ENCODE measurements around the gene NFIA.

The NFIA gene

DNA sequence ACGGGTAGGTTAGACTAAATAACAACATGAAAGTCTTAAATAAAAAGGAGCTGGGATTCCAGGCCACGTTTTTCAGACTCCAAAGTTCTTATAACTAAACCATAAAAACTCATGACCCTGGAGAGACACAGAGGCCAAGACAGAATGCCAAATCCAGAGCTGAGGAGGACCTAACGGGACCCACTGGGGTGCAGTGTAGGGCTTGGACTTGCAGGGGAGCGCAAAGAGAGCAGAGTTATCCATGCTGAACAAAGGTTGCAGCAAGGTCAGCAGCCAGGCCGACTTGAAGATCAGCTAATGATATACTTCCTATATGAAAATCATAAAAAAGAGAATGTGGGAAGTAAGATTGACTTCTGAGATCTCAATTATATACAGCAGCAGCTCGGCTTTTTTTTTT is 405.4 kb downstream of the NFIA start:
- in situ Hi-C loops (cut with HindIII; ENCODE audit: low pct_ligation_motif_present, low sequenced_read_pairs) = no loop called here
- Histone ChIP-seq H3K4me3 (ENCODE audit: low read depth, low read length) (no peak overlapping the region), H3K27me3 (replicated peaks) (no peaks in the 10 kb centered on the region), H3K36me3 (replicated peaks) (no peaks in the 10 kb centered on the region), H3K27ac (no peak overlapping the region)
- TF ChIP-seq, protein P1, sequence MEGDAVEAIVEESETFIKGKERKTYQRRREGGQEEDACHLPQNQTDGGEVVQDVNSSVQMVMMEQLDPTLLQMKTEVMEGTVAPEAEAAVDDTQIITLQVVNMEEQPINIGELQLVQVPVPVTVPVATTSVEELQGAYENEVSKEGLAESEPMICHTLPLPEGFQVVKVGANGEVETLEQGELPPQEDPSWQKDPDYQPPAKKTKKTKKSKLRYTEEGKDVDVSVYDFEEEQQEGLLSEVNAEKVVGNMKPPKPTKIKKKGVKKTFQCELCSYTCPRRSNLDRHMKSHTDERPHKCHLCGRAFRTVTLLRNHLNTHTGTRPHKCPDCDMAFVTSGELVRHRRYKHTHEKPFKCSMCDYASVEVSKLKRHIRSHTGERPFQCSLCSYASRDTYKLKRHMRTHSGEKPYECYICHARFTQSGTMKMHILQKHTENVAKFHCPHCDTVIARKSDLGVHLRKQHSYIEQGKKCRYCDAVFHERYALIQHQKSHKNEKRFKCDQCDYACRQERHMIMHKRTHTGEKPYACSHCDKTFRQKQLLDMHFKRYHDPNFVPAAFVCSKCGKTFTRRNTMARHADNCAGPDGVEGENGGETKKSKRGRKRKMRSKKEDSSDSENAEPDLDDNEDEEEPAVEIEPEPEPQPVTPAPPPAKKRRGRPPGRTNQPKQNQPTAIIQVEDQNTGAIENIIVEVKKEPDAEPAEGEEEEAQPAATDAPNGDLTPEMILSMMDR (IDR thresholded peaks at IDR 0.05; ENCODE audit: low read depth, low read length, missing control alignments) = no peak
- DNase-seq = no peak

DNA sequence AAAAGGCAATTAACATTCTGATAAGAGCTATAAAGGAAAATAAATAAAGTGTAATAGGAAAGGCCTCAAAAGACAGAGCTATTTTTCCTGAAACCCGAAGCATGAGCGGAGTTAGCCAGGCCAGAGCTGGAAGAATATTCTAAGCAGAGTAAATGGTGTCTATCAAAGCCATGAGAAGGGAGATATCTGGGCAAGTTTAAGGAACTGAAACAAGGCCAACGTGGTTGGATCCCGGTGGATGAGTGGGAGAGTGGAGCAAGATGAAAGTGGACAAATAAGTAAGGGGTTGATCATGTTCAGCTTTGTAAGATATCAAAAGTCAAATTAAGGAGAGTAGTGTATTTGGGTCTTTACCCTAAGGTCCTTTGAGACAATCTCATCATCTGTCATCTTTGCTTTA is 408.6 kb downstream of the NFIA start:
- Histone ChIP-seq H3K27me3 (replicated peaks) (no peaks in the 10 kb centered on the region), H3K27ac (no peak overlapping the region), H3K36me3 (replicated peaks) (no peaks in the 10 kb centered on the region), H3K4me3 (ENCODE audit: low read depth, low read length) (no peak overlapping the region)
- in situ Hi-C loops (cut with HindIII; ENCODE audit: low pct_ligation_motif_present, low sequenced_read_pairs) = no loop called here
- TF ChIP-seq, protein P1 (IDR thresholded peaks at IDR 0.05; ENCODE audit: low read depth, low read length, missing control alignments) = no peak
- DNase-seq = no peak

DNA sequence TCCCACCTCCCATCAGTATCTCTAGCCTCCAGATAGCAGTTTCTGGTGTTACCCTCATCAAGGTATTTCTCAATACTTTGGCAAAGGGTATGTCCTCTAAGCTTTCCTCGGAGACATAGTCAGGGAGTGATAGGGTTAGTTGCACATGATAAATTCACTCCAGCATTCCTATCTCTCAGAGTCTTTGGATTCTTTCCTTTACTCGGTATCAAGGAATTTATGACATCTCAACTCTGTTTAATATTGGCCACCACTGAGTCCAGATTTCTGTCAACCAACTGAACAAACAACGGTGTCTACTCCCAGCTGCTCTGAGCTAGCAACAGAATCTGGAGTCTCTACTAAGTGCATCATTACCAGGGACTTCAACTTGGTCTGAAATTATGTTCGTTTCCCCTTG is 409.1 kb downstream of the NFIA start:
- in situ Hi-C loops (cut with HindIII; ENCODE audit: low pct_ligation_motif_present, low sequenced_read_pairs) = no loop called here
- no peak for DNase-seq
- Histone ChIP-seq H3K4me3 (ENCODE audit: low read depth, low read length) (no peak overlapping the region), H3K36me3 (replicated peaks) (no peaks in the 10 kb centered on the region), H3K27ac (no peak overlapping the region), H3K27me3 (replicated peaks) (no peaks in the 10 kb centered on the region)
- TF ChIP-seq, protein P1 (IDR thresholded peaks at IDR 0.05; ENCODE audit: low read depth, low read length, missing control alignments) = no peak

DNA sequence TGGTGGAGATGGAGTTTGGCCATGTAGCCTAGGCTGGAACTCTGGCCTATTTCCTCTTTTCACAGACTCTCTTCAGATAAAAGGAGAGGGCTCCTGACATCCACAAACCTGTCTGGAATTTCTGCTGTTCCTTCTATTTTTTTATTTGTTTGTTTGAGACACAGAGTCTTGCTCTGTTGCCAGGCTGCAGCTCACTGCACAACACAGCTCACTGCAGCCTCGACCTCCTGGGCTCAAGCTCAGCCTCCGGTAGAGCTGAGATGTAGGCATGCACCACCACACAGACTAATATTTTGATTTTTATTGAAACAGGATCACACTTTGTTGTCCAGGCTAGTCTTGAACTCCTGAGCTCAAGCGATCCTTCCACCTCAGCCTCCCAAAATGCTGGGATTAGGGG is 411.6 kb downstream of the NFIA start:
- in situ Hi-C loops (cut with HindIII; ENCODE audit: low pct_ligation_motif_present, low sequenced_read_pairs) = no loop called here
- no peak for DNase-seq
- Histone ChIP-seq H3K27ac (no peak overlapping the region), H3K36me3 (replicated peaks) (no peaks in the 10 kb centered on the region), H3K27me3 (replicated peaks) (no peaks in the 10 kb centered on the region), H3K4me3 (ENCODE audit: low read depth, low read length) (no peak overlapping the region)
- TF ChIP-seq, protein P1 (IDR thresholded peaks at IDR 0.05; ENCODE audit: low read depth, low read length, missing control alignments) = no peak

DNA sequence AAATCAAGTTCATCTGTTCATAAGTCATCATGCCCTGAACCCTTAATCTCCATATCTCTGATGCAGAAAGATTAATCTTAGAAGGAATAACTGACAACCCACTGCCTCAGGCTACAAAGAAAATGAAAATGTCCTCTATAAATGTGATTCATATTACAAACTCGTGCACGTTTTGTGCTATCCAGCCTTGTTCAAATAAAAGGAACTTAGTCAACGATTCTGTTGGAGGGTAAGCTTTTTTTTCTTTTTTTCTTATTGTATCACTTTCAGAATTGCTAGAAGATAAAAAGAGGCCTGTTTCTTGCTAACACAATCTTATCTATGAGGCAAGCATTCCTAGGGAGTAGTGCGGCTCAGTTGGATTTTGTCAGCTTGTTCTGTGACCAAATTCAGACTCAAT is 414.1 kb downstream of the NFIA start:
- TF ChIP-seq, protein P1 (IDR thresholded peaks at IDR 0.05; ENCODE audit: low read depth, low read length, missing control alignments) = no peak
- H3K27me3 ChIP-seq (replicated peaks) = no peaks in the 10 kb centered on the region
- no peak overlapping the region for H3K27ac ChIP-seq
- no peaks in the 10 kb centered on the region for H3K36me3 ChIP-seq (replicated peaks)
- in situ Hi-C loops (cut with HindIII; ENCODE audit: low pct_ligation_motif_present, low sequenced_read_pairs) = no loop called here
- no peak overlapping the region for H3K4me3 ChIP-seq (ENCODE audit: low read depth, low read length)
- peak; percentile 38 for DNase-seq

DNA sequence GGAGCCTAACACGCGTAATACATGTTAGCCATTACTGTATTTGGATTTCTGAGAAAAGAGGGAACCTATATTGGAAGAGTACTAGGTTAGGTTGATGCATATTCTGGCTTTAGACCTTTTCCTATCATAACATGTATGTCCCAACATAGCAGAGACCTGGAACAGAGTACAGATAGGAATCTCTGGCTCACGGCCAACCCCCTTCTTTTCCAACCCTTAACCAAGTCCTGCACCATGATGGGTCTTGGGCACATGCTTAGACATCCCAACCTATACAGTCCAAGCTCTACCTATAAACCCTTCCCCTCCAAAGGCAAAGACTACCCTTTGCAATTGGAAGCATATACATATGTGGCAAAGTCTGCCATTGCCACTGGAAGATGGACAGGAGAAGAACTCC is 414.7 kb downstream of the NFIA start:
- H3K27me3 ChIP-seq (replicated peaks) = no peaks in the 10 kb centered on the region
- no peak overlapping the region for H3K4me3 ChIP-seq (ENCODE audit: low read depth, low read length)
- H3K27ac ChIP-seq = no peak overlapping the region
- in situ Hi-C loops (cut with HindIII; ENCODE audit: low pct_ligation_motif_present, low sequenced_read_pairs) = no loop called here
- TF ChIP-seq, protein P1 (IDR thresholded peaks at IDR 0.05; ENCODE audit: low read depth, low read length, missing control alignments) = no peak
- no peak for DNase-seq
- no peaks in the 10 kb centered on the region for H3K36me3 ChIP-seq (replicated peaks)
